Measurements from ENCODE around the gene USH2A. TPM values are rescaled to one million over a fixed set of nuclear protein-coding genes. Genes with fewer than 3 reads are reported as not detected.

The USH2A gene
- total RNA-seq, 1 donor from 2014 or later = not detected

- Histone ChIP-seq H3K9me3 (no peaks in the 10 kb centered on the region), H3K4me1 (peaks cover 5% of the 10 kb centered on the region), H3K4me3 (no peak overlapping the region), H3K36me3 (peaks cover 43% of the 10 kb centered on the region), H3K27me3 (ENCODE audit: low read depth) (no peaks in the 10 kb centered on the region), H3K27ac (no peak overlapping the region)
- intact Hi-C loops (cut with DNase I) = no loop called here
- DNase-seq (no peak), ATAC-seq (no peak)
- peak; percentile 53 for TF ChIP-seq CTCF (IDR thresholded peaks at IDR 0.05)
Measured at GRCh38 chr1:215606564-215607168, 816.6 kb downstream of the USH2A start.

- Histone ChIP-seq H3K27ac (no peak overlapping the region), H3K4me1 (peaks cover 5% of the 10 kb centered on the region), H3K27me3 (ENCODE audit: low read depth) (no peaks in the 10 kb centered on the region), H3K36me3 (peaks cover 40% of the 10 kb centered on the region), H3K9me3 (no peaks in the 10 kb centered on the region), H3K4me3 (no peak overlapping the region)
- TF ChIP-seq CTCF (IDR thresholded peaks at IDR 0.05) = no peak
- intact Hi-C loops (cut with DNase I) = no loop called here
- DNase-seq (no peak), ATAC-seq (no peak)
Measured at GRCh38 chr1:215606036-215606435, 817.2 kb downstream of the USH2A start.

GRCh38 chr1:215605011-215605621, 818.1 kb downstream of the USH2A start:
- ATAC-seq (no peak), DNase-seq (no peak)
- Histone ChIP-seq H3K4me3 (no peak overlapping the region), H3K4me1 (peaks cover 5% of the 10 kb centered on the region), H3K27ac (no peak overlapping the region), H3K36me3 (peaks cover 40% of the 10 kb centered on the region), H3K27me3 (ENCODE audit: low read depth) (no peaks in the 10 kb centered on the region), H3K9me3 (no peaks in the 10 kb centered on the region)
- intact Hi-C loops (cut with DNase I) = no loop called here
- no peak for TF ChIP-seq CTCF (IDR thresholded peaks at IDR 0.05)

- Histone ChIP-seq H3K4me1 (peaks cover 10% of the 10 kb centered on the region), H3K27me3 (ENCODE audit: low read depth) (no peaks in the 10 kb centered on the region), H3K36me3 (peaks cover 35% of the 10 kb centered on the region), H3K4me3 (no peak overlapping the region), H3K27ac (no peak overlapping the region), H3K9me3 (no peaks in the 10 kb centered on the region)
- TF ChIP-seq CTCF (IDR thresholded peaks at IDR 0.05) = no peak
- DNase-seq (no peak), ATAC-seq (no peak)
- intact Hi-C loops (cut with DNase I) = no loop called here
Measured at GRCh38 chr1:215603319-215603718, 819.9 kb downstream of the USH2A start.

GRCh38 chr1:215601276-215601675, 822.0 kb downstream of the USH2A start:
- H3K4me3 ChIP-seq = no peak overlapping the region
- intact Hi-C loops (cut with DNase I) = no loop called here
- H3K9me3 ChIP-seq = no peaks in the 10 kb centered on the region
- H3K36me3 ChIP-seq = peaks cover 40% of the 10 kb centered on the region
- no peak for DNase-seq
- H3K4me1 ChIP-seq = peaks cover 9% of the 10 kb centered on the region
- H3K27ac ChIP-seq = no peak overlapping the region
- H3K27me3 ChIP-seq (ENCODE audit: low read depth) = no peaks in the 10 kb centered on the region
- ATAC-seq = no peak
- TF ChIP-seq CTCF (IDR thresholded peaks at IDR 0.05) = no peak

All from lower lobe of right lung (tissue), 2 donors.